Measurements from ENCODE around the gene MTERF4.
"Not testable (repeated sequence)": the region's sequence is repeated elsewhere in the genome, so short reads cannot be mapped to it uniquely, and the experiment has no call there.

Gene MTERF4

DNA sequence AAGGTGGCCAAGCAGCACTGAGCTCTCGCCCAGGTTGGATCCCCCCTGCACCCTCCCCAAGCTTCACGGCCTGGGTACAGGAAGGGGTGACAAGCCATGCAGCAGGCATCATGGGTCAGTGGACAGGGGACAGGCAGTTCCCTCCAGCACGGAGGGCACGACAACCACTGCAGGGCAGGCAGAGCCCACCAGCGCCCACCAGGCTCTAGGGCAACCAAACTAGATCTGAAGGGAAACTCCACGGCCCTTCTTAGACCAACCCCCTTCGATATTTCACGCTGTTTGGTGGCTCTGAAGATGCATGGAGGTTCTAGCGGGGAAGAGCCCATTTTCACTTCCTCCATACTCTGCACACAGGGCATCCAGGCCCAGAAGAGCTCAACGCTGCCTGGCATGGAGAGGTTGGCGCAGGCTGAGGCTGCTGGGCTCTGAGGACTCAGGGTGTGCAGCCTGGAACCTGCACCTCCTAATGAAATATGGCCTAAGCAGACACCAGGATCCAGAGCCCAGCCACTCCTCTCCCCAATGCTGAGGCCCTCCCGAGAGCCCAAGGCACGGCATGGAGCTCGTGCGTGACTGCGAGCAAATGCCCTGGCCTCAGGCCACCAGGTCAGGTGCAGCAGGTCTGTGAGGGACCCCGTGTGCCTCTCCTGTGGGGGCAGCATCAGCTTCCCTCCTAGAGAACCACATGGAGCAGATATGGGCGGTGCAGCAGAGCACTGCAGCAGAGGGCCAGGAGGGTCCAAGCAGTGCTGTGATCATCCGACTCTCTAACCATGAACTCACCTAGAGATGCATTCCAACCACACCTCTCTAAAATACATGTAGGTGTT, 8.7 kb upstream of the MTERF4 start:
- DNase-seq, result no peak

GRCh38 chr2:241110089-241110606, 8.1 kb upstream of the MTERF4 start:
- no peak for DNase-seq

GRCh38 chr2:241109210-241110088, 7.4 kb upstream of the MTERF4 start:
- DNase-seq, result no peak

- no peak for DNase-seq
These were observed 6.5 kb upstream of the MTERF4 start for GRCh38 chr2:241108271-241109209.

GRCh38 chr2:241107031-241107783, 5.1 kb upstream of the MTERF4 start:
- DNase-seq, result no peak

- DNase-seq, result no peak
These were observed 3.6 kb upstream of the MTERF4 start for GRCh38 chr2:241105641-241106040.

DNA sequence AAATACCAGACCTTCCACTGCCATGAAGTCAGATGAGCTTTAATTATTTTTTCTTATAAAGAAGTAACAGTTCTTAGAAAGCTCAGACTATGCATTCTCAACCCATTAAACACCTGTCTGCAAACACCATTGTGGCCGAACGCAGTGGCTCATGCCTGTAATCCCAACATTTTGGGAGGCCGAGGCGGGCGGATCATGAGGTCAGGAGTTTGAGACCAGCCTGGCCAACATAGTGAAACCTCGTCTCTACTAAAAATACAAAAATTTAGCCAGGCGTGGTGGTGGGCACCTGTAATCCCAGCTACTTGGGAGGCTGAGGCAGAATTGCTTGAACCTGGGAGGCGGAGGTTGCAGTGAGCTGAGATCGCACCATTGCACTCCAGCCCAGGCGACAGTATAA, 2.5 kb upstream of the MTERF4 start:
- DNase-seq, result not testable (repeated sequence)

DNA sequence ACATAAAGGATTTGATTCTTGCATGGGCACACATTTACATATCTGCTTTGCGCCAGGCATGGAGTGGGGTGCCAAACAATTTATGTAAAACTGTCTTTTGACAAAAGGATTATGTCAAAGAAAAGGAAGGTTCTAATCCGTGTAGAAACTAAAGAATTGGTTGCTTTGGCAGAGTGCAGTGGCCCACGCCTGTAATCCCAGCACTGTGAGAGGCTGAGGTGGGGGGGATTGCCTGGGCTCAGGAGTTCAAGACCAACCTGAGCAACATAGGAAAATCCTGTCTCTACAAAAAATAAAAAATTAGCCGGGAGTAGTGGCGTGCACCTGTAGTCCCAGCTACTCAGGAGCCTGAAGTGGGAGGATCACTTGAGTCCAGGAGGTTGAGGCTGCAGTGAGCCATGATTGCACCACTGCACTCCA, 1.1 kb upstream of the MTERF4 start:
- DNase-seq, result no peak

GRCh38 chr2:241099246-241099645, 2.8 kb downstream of the MTERF4 start:
- DNase-seq, result no peak

- DNase-seq, result no peak
These were observed 5.1 kb downstream of the MTERF4 start for GRCh38 chr2:241096979-241097378.

- DNase-seq, result no peak
These were observed 6.3 kb downstream of the MTERF4 start for GRCh38 chr2:241095594-241096290.

DNA sequence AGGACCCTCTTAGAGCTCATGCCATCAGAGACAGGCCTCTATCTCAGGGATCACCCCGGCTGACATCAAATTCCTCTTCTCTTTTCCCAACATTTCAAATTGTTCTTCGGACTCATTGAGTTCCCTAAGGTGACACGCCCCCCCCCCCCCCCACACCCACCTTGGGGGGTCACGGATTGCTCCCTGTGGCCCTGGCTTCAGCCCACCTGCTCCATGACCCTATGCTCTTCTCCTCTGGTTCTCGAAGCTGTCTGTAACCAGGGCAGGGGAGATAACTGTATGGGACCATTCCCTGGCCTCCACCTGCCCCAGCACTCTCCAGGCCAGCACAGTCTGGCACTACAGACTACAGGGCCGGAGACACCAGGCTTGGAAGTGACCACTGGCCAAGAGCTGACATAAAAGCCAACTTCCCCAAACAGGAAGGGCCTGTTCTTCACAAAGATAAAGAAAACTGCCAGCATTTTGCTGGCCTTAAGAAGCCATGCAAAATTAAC, 7.1 kb downstream of the MTERF4 start:
- DNase-seq, result no peak

DNA sequence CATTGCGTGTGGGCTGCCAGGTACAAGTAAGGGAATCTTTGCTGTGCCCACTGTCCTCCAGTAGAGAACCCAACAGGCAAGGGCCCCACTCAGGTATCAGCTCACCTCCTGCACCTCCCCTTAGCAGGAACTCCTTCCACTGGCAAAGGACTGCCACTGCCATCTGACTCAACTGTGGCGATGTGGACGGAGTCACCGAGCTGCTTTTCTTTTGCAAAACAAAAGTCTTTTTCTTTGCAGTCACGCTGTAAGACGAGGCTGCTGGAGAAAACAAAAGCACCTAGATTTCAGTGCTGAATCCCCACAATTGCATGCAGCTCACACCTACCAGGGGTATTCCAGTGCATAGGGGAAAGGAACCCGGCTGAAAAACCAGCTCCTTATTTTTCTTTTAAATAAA, 7.9 kb downstream of the MTERF4 start:
- DNase-seq, result no peak

- not testable (repeated sequence) for DNase-seq
These were observed 8.8 kb downstream of the MTERF4 start for GRCh38 chr2:241093133-241093781.

DNA sequence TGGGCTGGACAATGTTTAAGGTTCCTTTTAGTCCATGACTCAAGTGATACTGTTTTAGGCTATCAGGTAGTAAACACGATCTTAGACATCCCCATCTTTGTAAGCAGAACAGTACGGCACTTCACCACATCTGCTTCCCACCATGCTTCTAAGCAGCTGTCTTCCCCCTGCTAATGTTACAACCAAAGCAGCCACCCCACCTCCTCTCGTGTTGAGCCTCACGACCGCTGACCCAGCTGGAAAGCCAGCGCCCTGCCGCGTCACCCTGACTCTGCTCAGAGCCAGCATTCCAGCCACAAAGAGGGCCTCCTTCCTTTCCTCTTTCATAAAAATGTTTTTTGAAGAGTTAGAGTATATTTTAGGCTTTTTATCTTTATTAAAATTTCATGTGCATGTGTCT, 9.4 kb downstream of the MTERF4 start:
- DNase-seq, result peak; percentile 8

DNA sequence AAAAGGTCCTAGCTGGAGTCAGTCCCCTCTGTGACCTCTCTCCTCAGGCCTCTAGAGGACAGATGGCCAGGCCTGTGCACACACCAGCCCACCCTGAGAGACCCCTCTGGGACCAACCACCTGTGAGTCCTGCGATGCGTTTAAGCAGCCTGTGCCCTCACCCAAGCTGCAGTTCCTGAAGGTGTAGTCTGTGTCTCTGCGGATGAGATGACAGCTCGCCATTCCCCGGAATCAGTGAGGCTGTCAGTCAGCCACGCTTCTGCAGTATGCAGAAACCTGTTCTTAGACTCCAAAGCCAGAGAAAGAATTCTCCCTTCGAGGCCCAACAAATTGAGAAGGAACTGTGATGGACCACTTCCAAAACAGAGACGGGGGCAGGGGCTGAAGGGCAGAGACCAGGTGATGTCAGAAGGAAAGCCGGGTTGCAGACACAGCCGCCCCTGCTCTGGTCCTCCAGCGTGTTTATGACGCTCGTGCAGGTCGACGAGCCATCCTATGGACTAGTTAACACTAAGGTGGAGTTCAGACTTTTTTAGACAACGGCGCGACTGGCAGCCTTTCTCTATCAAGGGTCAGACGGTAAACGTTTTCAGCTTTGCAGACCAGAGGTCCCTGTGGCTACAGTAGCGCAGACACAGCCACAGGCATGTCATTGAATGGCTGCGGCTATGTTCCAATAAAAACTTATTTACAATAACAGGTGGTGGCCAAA, 10.2 kb downstream of the MTERF4 start:
- DNase-seq, result no peak

DNA sequence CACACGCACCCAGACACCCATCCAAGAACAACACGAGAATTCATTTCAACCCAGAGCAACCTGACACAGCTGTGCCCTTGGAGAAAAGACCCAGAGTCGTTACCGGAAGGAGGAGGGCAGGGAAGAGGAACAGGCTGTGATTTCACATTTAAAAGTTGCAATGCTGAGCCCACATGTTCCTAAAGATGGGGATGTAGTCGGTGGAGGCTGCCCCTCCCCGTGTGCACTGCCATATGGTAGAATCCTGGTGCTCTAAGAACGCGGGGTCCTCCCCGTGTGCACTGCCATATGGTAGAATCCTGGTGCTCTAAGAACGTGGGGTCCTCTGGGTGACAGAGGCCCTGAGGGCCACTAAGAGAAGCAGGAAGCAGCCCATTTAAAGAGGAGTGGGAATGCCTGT, 10.9 kb downstream of the MTERF4 start:
- DNase-seq, result no peak

DNA sequence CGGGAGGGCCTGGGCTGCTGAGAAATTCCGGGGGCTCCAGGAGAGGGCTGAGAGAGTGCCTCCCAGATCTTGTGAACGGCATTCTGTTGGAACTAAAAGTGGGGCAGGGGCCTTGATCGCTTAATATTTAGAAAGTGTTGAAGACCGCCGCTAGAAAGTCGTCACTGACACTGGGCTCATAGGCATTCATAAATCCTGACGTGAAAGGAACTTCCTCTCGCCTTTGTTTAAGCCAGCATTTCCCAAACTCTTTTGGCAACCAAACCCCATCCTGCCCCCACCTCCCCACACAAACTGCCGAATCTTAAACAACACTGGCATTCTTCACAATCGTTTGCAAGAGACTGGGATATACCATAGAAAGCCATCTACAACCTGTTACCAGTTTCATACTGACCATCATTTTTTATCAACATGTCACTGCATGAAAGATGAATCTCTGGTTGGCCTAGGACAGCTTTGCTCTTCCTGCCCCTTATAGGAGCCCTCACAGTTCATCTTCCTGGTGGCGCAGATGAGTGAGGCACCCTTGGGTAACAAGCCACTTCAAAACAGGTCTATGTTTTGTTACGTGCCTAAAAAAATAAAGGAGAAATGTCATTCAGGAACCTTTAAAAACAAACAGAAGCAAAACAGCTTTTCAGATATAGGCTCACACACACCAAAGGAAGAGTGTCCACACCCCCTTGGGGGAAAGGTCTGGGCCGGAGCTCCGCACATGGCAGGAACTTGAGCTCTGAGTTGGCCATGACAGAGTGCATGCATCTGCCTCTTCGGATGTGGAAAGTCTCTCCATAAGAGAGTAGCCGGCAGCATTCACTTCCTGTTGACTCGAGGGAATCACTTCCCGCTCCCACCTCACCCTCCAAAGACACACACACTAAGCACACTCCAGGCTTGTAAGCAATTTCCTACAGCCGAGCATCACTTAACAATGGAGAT, 13.0 kb downstream of the MTERF4 start:
- DNase-seq, result no peak
